GM21576 (cell line): ENCODE results near the gene ZC3H13.

Experiments used
- ATAC-seq: cut with Tn5 transposase; IDR thresholded peaks from one replicate; pipeline ENCODE4 v1.9.1; 2021; ENCODE audit warnings: mild to moderate bottlenecking, moderate library complexity; ENCODE audit not compliant: unreplicated experiment

Gene ZC3H13

DNA sequence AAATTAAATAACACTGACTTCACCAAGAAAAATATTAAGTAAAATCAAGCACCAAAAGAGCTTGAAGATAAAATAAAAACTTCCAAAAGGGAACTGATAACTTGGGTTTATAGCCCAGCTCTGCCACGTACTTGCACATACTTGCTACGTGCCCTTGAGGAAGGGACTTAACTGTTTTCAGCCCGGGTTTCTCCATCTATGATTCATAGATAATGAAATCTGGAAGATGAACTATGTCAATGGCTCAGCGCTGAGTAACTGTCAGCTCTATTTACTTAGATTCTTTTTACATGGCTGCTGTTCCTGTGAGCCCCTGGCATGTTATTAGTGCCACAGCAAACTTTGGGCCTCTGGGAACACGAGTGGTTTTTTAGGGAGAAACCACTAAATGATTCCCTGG is 9.6 kb upstream of the ZC3H13 start:
- ATAC-seq, result no peak

DNA sequence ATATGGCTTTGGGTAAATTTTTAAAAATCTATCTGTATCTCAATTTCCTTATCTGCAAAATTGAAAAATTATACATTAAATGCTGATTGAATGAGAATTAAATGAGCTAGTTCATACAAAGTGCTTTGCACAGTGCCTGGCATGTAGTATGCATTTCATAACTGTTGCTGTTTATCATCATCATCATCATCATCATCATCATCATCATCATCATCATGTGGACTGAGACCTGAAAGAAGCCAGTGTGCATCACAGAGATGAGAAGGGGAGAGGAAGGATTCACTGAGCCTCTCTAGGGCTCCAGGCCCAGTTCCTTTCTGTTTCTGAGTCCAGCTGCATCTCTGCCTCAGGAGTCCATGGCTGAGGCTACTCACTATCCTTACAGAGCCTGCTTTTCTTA is 6.9 kb upstream of the ZC3H13 start:
- no peak for ATAC-seq

DNA sequence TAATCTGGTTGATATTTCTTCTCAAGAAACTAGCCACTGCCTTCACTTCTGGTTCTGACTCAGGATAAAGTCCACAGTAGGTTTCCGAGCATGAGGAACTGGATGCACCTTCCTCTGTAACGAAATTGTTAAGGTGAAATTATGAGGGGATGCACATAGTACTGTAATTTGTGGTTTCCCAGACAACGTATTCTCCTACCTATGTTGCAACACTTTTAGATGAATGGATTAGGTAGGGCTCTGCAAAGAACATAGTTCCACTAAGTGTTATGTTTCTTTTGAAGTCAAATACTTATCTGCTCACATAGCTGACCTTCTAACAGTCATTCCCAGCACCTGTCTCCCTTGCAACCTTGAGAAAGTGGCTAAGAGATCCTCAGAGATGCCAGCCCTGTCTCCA is 5.7 kb upstream of the ZC3H13 start:
- ATAC-seq, result no peak

DNA sequence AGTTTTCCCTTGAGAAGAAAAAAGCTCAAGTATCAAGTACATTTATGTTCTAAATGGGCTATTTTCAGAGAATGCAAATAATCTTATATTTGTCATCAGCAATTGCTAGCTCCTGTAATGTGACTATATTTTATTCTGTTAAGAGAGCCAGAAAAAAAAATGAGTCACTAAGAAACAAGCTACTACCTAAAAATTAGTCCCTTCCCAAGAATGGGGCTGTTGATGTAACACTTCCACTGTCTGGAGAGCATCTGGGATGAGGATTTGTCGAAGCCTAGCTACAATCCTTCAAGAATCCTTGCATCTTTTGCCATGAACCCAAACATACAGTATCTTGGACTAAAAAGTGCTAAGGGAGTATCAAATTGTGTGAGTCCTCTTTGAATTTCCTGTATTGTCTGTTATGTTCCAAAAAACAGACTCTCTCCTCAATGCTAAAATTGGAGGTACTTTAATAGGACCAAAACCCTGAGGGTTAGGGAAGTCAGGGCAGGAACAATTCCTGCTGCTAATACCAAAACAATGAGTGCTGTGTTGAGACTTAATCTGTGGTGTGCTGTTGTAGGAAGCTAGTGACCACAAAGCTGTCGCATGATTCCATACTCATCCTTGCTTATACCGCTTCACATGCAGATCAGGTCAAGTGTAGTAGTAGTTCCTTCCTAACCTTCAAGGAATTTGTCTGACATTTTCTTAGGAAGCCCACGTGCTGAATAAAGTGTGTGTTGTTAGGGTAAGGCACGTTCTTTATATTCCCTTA is 4.9 kb upstream of the ZC3H13 start:
- ATAC-seq, result no peak

DNA sequence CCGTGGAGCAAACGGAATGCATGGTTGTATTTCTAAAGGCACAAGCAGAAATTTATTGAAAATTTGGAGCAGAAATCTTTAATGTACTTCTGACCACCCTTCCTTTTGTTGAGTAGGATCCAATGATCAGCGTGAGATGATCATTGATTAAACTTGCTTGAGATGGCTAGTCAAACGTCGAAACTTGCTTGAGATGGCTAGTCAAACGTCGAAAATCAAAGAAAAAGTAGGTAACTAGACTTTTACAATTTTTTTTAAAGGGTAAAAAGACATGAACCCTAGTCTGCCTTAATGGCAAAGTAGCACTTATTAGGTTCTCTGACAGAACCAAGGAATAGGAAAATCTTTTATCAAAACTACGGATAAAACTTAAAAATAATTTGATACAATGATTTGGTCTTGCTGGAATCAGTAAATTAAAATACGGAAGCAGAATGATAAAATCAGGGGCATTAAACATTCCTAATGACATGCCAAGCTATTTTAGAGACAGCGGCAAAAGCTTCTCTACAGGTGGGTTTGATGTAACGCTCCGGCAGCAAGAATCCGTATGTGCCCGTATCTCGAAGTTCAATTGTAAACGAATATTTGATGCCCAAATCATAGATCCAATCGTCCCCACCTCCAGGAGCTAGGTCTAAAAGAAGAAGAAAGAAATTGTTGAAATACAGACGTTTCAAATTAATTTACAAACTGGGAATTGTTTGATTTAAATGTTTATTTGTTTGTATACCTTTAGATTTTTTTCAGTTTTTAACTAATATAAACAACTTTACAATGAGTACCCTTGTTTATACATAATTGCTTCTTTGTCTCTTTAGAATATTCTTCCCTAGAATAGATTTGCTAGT is 841 bp upstream of the ZC3H13 start:
- no peak for ATAC-seq

DNA sequence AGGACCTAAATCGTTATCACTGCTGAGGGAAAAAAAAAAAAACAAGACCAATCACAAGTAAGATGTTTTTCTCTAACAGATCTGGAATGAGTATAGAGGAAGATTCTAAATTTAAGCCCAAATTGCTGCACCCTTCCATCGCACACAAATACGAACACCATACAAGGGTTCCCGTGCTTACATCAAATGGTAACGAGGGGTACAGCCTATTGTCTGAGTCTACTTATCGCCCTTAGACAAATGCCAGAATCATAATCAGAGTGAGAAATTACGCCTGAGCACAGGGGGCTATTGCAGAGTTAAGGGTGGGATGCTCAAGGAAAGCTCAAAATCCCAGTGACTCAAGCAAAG is 603 bp downstream of the ZC3H13 start:
- no peak for ATAC-seq

DNA sequence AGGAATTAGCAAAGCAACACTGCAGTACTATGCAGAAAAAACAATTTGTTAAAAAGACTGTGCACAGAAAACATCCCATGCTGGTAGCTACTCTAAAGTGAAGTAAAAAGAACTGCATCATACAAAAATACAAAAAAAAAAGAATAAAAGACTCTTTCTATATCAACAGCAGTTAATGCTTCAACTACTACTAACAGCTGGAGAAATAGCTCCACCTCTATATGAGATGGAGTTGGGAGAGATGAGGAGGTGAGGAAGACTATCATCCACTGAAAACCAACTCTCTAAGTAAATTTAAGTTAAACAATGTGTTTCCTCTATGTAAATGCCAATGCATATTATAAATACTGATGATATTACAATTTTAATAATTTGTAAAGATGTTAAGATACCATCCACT is 1.8 kb downstream of the ZC3H13 start:
- no peak for ATAC-seq

- no peak for ATAC-seq
These were observed 7.1 kb downstream of the ZC3H13 start for GRCh38 chr13:46045424-46045823.

GRCh38 chr13:46043647-46044046 is 8.9 kb downstream of the ZC3H13 start:
- ATAC-seq, result no peak

- ATAC-seq, result no peak
These were observed 11.1 kb downstream of the ZC3H13 start for GRCh38 chr13:46041419-46041839.

DNA sequence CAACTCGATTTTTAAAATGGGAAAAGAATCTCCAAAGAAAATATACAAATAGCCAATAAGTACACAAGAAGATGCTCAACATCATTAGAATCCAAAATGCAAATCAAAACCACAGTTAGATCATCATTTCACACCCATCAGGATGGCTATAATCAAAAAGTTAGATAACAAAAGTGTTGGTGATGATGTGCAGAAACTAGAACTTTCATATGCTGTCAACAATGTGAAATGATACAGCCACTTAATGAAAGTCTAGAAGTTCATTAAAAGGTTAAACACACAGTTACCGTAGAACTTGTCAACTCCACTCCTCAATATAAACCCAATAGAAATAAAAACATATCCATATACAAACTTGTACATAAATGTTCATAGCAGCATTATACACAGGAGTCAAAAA is 11.8 kb downstream of the ZC3H13 start:
- ATAC-seq, result no peak

DNA sequence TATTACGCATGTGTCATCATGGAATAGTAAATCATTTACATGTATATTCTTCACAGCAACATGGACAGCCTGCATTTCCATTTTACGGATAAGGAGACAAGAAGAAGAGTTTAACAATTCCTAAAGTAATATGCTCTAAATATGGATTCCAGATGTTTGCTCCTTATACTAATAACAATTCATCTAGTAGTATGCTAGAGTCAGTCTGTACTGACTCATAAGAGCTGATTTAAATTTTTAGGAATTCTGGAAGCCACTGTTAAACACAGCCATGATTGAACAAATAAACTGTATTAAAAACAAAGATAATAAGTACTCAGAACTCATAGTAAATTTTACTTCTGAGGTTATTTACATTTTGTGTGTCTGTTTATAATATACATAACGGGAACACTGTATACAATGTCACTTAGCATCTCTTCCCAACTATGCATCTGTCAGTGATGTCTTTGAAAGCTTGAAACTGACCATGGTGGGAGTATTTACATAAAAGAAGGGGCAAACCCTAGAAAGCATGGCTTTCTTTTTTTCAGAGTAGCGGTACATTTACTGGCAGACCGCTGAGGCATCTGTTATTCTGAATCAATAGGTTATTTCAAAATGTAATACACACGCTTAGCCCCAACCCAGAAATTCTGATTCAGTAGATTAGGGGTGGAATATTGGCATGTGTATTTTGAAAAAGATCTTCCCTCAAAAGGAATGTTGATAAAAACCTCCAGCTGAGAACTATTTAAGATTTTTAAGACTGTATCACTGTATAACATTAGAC is 12.9 kb downstream of the ZC3H13 start:
- ATAC-seq, result no peak

GRCh38 chr13:46038296-46038695 is 14.2 kb downstream of the ZC3H13 start:
- ATAC-seq, result no peak

DNA sequence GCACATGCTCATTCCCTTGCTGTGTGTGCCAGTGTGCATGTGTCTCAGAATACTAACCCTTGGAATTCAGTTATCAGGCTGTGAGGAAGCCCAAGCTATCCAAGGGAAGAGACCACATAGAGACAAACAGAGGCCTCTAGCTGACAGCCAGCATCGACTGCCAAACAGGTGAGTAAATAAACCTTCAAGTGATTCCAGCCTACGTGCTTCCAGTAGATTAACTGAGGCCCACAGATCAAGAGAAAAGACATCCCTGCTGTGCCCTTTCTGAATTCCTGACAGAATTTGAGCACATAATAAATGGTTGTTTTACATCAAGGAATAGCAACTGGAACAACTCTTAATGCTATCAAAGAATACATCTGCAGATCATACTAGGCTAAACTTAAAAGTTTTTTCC is 17.5 kb downstream of the ZC3H13 start:
- ATAC-seq, result no peak

DNA sequence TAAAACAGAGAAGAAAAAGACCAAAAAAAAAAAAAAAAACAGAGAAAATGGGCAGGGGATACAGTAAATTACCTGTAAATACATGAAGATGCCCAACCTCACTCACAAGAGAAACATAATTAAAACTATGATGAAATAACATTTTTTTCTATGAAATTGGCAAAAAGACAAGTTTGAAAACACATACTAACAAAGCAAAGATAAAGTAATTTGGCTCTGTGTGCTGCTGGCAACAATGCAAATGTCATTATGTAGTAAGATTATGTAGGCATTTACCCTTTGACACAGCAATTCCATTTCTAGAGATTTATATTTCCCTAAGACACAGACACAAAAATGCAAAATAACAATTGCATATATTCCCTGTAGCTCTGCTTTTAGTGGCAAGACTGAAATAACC is 20.2 kb downstream of the ZC3H13 start:
- ATAC-seq, result no peak

GRCh38 chr13:46031581-46032263 is 20.8 kb downstream of the ZC3H13 start:
- ATAC-seq, result no peak

GRCh38 chr13:46025157-46025556 is 27.4 kb downstream of the ZC3H13 start:
- ATAC-seq, result no peak

- no peak for ATAC-seq
These were observed 30.1 kb downstream of the ZC3H13 start for GRCh38 chr13:46022481-46022880.

GRCh38 chr13:46016216-46016615 is 36.3 kb downstream of the ZC3H13 start:
- ATAC-seq, result no peak

GRCh38 chr13:46015366-46015765 is 37.2 kb downstream of the ZC3H13 start:
- ATAC-seq, result no peak

- ATAC-seq, result no peak
These were observed 40.1 kb downstream of the ZC3H13 start for GRCh38 chr13:46012404-46012803.
